ENCODE data around the gene TCL1A. TPM values are rescaled to one million over a fixed set of nuclear protein-coding genes. Genes with fewer than 3 reads are reported as not detected.

Gene TCL1A
- total RNA-seq, 6 experiments from 2014 or later: not detected

- TF ChIP-seq, protein P1, sequence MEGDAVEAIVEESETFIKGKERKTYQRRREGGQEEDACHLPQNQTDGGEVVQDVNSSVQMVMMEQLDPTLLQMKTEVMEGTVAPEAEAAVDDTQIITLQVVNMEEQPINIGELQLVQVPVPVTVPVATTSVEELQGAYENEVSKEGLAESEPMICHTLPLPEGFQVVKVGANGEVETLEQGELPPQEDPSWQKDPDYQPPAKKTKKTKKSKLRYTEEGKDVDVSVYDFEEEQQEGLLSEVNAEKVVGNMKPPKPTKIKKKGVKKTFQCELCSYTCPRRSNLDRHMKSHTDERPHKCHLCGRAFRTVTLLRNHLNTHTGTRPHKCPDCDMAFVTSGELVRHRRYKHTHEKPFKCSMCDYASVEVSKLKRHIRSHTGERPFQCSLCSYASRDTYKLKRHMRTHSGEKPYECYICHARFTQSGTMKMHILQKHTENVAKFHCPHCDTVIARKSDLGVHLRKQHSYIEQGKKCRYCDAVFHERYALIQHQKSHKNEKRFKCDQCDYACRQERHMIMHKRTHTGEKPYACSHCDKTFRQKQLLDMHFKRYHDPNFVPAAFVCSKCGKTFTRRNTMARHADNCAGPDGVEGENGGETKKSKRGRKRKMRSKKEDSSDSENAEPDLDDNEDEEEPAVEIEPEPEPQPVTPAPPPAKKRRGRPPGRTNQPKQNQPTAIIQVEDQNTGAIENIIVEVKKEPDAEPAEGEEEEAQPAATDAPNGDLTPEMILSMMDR (IDR thresholded peaks at IDR 0.05): no peak
- peaks cover 16% of the 10 kb centered on the region for H3K9me3 Mint-ChIP-seq
- no peak for DNase-seq
- no peak overlapping the region for H3K4me3 Mint-ChIP-seq
- H3K36me3 Mint-ChIP-seq (ENCODE audit: low read depth): no peaks in the 10 kb centered on the region
- no peak overlapping the region for H3K27ac Mint-ChIP-seq
- H3K27me3 Mint-ChIP-seq (ENCODE audit: insufficient read depth): no peaks in the 10 kb centered on the region
- H3K4me1 Mint-ChIP-seq (ENCODE audit: low read depth): no peaks in the 10 kb centered on the region
These were observed 42.8 kb upstream of the TCL1A start for GRCh38 chr14:95756751-95757150.

DNA sequence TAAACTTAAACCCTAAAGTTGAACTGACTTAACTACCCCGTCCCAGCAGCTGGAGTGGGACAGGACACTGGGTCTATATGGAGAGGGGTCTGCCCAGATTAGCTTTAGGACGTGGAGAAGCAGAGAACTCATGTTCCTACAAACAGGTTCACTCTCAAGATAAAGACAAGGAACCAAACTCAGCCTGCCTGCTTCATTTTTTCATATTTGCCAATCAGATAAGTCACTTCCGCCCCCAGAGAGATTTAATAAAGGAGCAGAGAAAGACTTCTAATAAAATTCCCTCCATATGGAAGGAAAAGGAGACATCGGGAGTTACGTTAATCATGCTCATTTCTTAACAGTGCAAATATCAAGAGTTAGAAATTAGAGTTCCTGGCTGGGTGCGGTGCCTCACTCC, 42.2 kb upstream of the TCL1A start:
- Mint-ChIP-seq H3K27me3 (ENCODE audit: insufficient read depth) (no peaks in the 10 kb centered on the region), H3K4me1 (ENCODE audit: low read depth) (no peaks in the 10 kb centered on the region)
- TF ChIP-seq, protein P1 (IDR thresholded peaks at IDR 0.05): no peak

DNA sequence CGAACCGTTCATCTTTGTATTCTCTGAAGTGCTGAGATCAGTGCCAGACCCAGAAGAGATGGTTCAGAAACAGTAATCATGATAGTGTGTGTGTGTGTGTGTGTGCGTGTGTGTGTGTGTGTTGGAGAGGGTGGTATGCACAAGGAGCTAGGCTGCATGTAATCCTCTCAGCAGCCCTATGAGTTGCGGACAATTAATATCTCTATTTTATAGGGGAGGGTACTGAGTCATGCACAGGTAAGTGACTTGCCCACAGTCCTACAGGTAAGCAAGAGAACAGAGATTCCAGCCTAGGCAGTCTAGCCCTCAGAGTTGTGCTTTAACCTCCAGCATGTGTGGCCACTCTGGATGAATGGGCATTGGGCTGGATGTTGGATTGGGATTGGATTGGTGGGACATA, 27.9 kb upstream of the TCL1A start:
- H3K9me3 Mint-ChIP-seq: peaks cover 33% of the 10 kb centered on the region
- no peaks in the 10 kb centered on the region for H3K4me1 Mint-ChIP-seq (ENCODE audit: low read depth)
- H3K4me3 Mint-ChIP-seq: no peak overlapping the region
- H3K27ac Mint-ChIP-seq: no peak overlapping the region
- peaks cover 1% of the 10 kb centered on the region for H3K27me3 Mint-ChIP-seq (ENCODE audit: insufficient read depth)
- DNase-seq: no peak
- TF ChIP-seq, protein P1 (IDR thresholded peaks at IDR 0.05): no peak
- no peaks in the 10 kb centered on the region for H3K36me3 Mint-ChIP-seq (ENCODE audit: low read depth)

More for the DNA sequence above, 42.2 kb upstream of the TCL1A start:
- H3K9me3 Mint-ChIP-seq: peaks cover 10% of the 10 kb centered on the region
- no peak overlapping the region for H3K27ac Mint-ChIP-seq
- no peaks in the 10 kb centered on the region for H3K36me3 Mint-ChIP-seq (ENCODE audit: low read depth)
- DNase-seq: no peak
- no peak overlapping the region for H3K4me3 Mint-ChIP-seq

DNA sequence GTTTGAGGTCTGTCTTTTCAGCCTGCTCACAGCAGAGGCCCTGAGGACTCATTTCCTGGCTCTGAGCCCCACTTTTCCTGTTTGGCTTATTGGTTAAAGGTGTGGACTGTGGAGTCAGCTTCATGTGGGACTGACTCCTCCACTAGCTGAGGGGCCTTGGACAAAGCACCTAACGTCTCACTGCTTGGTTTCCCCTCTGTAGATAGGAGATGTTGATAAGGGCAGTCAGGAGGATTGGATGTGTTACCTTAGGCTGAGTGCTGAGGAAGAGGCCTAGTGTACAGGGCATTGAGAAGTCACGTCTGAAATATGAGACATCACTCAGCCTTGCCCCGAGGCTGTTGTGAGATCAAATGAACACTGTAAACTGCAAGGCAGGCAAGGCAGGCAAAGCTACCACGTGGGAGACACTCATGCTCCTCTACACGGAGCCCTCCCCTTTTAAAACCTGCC, 27.1 kb upstream of the TCL1A start:
- TF ChIP-seq, protein P1 (IDR thresholded peaks at IDR 0.05): no peak
- no peak for DNase-seq
- Mint-ChIP-seq H3K27ac (no peak overlapping the region), H3K4me1 (ENCODE audit: low read depth) (no peaks in the 10 kb centered on the region), H3K36me3 (ENCODE audit: low read depth) (no peaks in the 10 kb centered on the region), H3K4me3 (no peak overlapping the region), H3K27me3 (ENCODE audit: insufficient read depth) (peaks cover 1% of the 10 kb centered on the region), H3K9me3 (peaks cover 41% of the 10 kb centered on the region)

- Mint-ChIP-seq H3K36me3 (ENCODE audit: low read depth) (peaks cover under 1% of the 10 kb centered on the region; the same call in 1 of the 2 replicates), H3K4me3 (no peak overlapping the region), H3K9me3 (peaks cover 46% of the 10 kb centered on the region), H3K27ac (no peak overlapping the region), H3K27me3 (ENCODE audit: insufficient read depth) (peaks cover 1% of the 10 kb centered on the region), H3K4me1 (ENCODE audit: low read depth) (no peaks in the 10 kb centered on the region)
- TF ChIP-seq, protein P1 (IDR thresholded peaks at IDR 0.05): no peak
- no peak for DNase-seq
These were observed 25.4 kb upstream of the TCL1A start for GRCh38 chr14:95739356-95739755.

- H3K27ac Mint-ChIP-seq: no peak overlapping the region
- peaks cover 1% of the 10 kb centered on the region for H3K27me3 Mint-ChIP-seq (ENCODE audit: insufficient read depth)
- TF ChIP-seq, protein P1 (IDR thresholded peaks at IDR 0.05): no peak
- no peaks in the 10 kb centered on the region for H3K4me1 Mint-ChIP-seq (ENCODE audit: low read depth)
- H3K9me3 Mint-ChIP-seq: peaks cover 36% of the 10 kb centered on the region
- DNase-seq: no peak
- H3K4me3 Mint-ChIP-seq: no peak overlapping the region
- peaks cover 5% of the 10 kb centered on the region; the same call in 1 of the 2 replicates for H3K36me3 Mint-ChIP-seq (ENCODE audit: low read depth)
These were observed 19.3 kb upstream of the TCL1A start for GRCh38 chr14:95733212-95733611.

Measured in HFFc6 (cell line).